Right hindlimb (tissue), 1 donor: Measurements from ENCODE around the gene MFSD1.
"Not testable (repeated sequence)": the region's sequence is repeated elsewhere in the genome, so short reads cannot be mapped to it uniquely, and the experiment has no call there.

ENCODE experiments used
- DNase-seq: peaks from one replicate; pipeline ENCODE4 v3.0.0-alpha.2; 2018

Gene MFSD1

DNA sequence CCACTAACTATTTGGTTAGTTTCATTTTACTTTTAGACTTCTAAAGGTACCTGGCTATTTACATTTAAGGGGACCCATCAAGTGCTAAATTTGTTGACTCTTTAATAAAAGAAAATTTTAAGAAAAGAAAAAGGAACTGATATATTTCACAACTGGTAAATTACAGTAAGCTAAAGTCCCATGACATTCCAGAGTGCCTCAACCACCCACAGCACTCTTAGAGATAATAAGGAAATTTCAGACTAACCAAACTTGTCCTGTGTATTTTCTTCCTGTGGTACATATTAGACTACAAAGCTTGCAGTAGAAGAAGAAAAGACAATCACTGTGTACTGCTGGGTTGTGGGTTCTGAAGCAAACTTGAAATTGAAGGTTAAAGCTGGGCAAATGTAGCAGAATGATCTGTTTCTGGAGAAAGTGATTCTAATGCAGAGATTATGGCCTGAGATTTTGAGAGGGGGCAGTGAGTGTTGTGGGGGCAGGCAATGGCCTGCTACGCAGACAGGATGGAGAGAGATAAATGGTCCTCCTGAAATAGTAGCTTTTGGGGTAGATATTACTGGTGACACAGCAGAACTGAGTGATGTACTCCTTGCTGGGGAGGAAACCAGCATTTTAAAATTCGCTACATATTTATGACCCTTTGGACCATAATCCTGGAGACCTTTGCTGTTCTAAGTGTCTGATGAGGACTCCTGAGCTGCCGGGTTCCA, 24.5 kb upstream of the MFSD1 start:
- DNase-seq: no peak

DNA sequence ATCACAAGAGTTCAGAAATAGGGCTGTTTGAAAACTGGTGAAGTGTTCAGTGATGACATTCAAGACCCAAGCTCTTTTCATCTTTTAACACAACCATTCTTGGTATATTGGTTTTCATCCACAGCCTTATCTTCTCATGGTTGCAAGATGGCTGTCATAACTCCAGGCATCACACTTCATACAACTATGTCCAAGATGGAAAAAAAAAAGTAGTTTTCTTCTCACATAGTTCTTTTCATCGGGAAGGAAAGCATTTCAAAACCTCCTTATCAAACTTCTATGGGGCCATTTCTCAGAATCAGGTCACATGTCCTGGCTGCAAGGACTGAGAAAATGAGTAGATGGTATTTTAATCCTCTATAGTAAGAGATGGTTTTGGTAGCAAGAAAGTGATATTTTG, 21.1 kb upstream of the MFSD1 start:
- DNase-seq: no peak

DNA sequence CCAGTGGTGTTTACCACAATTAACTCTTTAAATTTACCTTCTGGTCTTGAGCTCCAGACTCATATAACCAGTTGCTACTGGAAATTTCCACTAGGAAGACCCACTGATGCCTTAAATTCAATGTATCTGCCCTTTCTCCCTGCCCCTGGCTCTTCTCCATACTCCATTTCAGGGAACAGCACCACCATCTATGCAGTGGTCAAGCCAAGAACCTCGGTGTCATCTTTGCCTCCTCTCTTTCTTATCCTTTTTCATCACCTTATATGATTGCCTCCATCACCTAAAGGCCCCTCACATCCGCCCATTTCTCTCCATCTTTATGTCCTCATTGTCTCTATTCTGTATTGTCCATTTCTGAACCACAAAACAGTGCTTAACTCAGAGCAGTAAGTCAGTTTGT, 20.7 kb upstream of the MFSD1 start:
- DNase-seq: no peak

DNA sequence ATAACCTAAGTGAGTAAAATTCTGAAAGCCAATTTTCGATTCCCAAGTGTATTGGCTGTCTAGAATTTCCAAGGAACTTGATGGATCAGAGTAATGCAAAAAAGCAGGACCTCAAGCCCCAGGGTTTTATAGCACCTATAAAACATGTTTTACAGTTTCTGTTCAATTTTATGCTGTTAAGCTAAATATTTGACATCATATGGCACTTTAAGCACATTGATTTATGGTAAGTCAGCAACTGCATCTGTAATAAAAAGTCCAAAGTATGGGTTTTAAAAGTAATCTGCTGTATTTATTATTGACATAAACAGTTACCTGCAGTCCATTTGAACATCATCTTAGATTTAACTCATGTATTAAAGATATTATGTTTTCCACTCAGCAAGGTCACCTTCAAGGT, 20.0 kb upstream of the MFSD1 start:
- DNase-seq: no peak

DNA sequence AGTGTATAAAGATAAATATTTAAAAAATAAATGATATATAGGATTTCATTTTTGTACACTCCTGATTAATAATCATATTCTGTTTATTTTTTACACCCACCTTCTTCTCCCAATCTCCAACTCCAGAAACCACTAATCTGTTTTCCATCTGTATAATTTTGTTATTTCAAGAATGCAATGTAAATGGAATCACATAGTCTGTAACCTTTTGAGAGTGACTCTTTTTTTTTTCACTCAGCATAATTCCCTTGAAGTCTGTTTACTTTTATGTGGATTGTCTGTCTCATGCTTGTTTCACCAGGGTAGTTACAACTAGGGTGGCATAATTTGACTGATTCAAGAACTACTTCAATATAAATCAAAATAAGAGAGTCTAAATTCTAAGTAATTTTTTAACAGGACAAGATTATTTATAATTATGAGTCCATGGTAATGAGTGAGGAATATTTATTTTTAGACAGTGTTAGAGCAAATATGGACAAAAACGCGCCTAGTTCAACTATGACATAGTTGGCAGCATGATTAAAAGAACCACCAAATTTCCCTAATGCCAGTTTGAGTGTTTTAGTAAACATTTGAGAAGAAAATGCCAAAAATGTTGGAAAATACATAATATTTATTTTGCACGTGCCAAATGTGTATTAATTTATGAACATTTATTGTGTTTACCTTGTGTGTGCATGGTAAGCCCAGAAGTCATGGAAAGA, 19.4 kb upstream of the MFSD1 start:
- no peak for DNase-seq

DNA sequence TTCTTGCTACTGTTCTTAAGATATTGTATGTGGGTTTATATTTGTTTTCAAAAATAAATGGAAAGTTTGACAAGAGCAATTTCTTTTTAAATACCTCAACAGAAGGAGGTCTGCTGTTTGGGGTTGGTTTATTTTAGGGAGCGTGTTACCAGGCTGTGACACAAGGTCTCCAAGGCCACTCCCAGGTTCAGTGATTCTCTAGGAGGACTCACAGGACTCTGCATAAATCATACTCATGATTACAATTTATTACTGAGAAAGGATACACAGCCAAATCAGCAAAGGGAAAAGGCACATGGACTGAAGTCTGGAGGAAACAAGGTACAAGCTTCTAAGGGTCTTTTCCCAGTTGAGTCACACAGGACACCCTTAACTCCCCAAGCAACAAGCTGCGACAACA, 18.8 kb upstream of the MFSD1 start:
- no peak for DNase-seq

DNA sequence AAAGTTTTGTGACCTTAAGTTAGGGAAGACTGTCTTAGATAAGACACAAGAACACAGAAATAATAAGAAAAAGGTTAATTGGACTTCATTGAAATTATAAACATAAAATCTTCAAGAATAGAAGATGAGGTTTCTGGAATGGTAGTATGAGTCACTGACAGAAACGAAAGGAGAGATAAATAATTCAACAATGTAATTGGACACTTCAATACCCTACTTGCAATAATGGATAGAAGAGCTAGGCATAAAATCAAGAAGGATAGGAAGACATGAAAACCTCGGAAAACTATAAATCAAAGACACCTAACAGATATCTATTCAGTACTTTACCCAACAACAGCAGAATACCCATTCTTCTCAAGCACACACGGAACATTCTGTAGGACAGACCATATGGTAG, 15.9 kb upstream of the MFSD1 start:
- DNase-seq: no peak

DNA sequence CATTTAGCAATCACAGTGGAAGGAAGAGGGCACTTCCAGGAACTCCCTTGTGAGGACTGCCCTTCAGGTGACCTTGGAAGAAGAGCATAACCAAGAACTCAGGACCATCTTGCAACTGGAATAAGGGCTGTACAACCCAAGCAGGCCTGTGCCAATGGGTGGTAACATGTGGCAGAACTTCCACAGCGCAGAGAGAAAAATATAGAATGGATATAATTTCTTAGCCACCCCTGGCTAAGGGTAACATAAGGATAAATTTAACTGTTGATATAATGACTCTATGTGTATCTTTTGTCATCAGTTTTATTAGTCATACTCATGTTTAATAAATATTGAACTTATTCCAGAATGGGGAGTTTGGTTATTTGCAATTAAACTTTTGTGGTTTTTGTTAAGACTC, 13.4 kb upstream of the MFSD1 start:
- DNase-seq: no peak

DNA sequence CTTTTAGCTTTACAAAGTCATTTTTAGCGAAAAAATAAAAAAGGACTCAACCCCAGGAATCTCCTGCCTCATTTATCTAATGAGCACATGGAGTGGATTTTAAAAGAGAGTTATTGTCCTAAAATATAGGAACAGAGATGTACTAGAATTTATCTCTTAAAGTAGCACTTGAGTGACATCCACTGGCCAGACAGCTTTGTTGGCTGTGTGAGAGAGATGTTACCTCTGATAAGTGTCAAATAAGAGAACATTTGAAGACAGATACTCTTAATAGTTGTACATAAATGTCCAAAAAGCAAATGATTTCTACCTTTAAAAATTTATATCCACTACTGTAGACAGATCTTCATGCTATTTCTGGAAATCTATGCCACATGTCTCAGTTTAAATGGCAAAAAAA, 12.3 kb upstream of the MFSD1 start:
- no peak for DNase-seq

DNA sequence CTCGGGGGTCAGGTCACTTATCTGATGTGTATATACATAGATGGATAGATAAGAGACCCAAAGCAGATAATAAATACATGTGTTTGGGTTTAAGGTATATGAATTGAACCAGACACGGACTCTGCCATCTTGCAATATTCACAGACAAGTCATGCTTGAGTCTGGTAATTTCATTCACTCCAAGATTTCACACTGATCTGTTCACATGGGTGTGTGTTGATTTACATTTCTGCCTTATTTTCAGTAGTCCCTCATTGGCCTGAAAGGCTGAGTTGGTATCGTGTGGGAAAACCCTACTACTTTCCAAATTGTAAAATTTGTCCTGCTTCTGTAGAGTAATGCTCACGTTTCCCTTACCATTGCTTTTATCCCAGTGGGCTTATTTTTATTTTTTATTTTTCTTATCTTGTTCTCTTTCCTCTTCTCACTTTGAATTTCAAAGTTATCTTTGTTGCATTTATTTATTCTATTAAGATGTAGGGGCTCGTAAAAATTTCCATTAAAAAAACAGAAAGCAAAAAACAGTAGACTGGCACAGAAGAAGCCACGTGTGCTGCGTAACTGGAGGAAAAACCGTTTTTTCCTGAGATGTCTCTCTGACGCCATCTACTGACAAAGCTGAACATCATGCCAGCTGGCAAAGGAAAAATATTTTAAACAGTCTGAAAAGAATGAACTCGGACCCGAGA, 10.8 kb upstream of the MFSD1 start:
- DNase-seq: peak; percentile 49

DNA sequence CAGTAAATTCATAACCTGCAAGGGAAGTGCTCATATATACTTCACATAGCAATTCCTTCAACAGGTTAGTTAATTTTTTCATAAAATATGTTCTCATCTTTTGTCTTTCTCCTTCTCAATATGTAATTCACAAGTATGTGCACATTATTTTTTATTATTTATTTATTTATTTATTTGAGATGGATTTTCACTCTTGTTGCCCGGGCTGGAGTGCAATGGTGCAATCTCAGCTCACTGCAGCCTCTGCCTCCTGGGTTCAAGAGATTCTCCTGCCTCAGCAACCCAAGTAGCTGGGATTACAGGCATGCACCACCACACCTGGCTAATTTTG, 10.3 kb upstream of the MFSD1 start:
- not testable (repeated sequence) for DNase-seq

DNA sequence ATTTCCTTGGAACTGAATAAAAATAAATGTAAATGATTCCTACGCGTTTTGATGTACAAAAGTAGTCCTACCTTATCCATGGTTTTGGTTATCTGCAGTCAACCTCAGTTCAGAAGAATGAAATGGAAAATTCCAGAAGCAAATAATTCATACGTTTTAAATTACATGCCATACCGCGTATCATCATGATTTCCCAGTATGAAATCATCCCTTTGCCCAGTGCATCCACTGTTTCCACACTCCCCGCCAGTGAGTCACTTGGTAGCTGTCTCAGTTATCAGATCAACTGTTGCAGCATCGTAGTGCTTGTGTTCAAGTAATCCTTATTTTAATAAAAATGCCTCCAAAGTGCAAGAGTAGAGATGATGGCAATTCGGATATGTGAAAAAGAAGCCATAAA, 9.1 kb upstream of the MFSD1 start:
- DNase-seq: no peak

DNA sequence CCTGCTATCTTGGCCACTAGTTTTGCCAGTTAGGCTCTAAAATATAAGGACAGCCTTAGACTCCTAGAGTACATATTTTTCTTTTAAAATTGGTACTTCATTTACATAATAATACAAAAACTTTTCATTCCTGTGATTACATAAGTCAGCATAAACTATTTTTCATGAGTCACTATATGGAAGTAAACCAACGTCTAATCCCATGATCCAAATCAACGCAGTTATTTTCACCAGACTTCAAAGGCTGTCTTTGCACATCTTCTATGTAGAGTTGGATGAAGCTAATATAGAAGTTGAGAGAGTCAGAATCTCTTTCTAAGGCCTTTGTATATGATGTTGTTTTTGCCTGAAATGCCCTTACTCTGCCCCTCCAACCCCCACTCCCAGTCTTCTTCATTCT, 7.6 kb upstream of the MFSD1 start:
- no peak for DNase-seq

DNA sequence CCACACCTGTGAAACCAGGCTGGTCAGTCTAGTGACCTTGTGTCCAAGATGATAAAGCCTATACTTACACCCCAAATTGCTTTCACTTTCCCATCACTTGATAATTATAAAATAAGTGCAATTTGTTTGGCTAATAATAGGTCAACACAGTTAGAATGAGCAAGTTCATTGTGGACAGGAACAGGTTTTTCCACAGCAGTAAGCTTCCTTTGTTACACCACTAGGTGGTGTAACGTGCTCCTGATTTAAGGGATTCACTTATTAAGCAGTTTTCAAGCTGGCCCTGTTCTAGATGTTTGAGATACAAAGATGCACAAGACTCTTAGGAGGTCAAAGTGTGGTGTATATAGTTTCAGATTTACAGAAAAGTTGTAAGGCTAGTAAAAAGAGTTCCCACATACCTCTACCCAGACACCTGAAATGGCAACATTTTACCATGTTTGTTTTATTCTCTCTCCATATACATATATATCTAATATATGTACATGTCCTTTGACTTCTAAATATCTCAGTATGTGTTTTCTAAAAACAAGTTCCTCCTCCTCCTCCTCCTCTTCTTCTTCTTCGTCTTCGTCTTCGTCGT, 6.8 kb upstream of the MFSD1 start:
- no peak for DNase-seq

DNA sequence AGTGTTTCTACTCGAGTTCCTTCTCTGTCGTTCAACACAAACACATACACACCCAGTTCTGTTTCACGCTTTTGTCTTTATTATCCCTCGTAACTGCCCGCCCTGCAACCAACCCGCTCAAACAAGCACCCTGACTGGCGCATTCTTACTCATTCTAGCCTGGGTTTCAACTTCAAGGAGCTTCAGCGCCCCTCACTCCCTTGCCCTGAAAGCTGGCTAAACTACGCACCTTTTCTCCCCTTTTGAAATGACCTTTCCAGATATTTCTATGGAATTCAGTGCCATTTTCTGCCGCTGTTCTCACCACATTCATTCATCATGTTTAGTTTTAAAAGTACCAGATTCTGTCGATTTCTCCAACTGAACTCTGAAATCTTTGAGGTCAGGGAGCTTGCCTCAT, 653 bp upstream of the MFSD1 start:
- DNase-seq: peak; percentile 29

DNA sequence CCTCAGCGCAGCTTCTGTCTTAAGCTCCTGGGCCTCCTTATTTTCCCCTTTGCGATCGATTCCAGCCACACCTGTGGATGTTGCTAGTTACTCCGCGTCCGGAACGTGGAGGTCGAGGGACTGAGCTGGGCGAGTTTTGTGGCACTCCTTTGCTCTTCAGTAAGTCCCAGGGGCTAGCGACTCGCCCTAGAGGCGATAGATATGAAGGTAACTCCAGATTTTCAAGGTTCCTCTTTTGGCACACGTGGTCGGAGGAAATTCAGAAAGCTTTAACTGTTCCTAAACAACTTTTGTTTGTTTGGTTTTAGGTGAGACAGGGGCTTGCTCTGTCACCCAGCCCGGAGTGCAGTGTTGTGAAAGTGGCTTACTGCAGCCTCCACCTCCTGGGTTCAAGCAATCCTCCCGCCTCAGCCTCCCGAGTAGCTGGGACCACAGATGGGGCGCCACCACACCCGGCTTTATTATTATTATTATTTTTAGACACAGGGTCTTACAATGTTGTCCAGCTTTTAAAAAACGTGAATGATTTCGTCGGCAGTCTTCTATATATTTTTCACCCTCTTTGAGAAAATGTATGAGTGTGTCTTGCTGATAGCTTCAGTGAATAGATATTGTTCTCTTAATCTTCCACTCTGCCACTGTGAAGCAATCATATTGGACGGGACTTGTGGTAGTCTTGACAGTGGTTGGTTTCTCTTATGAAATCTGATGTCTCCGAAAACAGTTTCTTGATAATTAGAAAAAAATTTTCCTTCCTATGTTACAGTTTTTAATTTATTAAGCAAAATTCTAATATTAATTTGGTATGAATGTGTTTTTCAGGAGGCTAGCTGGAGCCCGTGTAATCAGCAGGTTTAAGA, 785 bp downstream of the MFSD1 start:
- no peak for DNase-seq

DNA sequence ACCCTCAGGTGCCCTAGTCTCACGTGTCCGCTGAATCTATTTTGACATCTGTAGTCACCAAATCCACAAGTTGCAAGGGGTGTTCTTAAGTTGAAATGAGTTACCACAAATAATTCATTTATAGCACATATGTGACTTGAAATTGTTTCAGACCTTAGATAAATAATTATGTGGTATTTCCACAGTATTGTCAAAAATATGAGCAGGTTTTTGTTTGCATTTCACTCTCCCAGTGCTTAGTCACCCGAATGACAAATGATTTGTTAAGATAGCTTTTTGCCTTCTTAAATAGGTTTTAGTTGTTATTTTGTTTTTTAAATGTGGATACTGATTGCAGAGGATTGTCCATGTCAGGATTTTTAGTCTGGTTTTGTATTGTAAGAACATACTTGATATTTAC, 2.6 kb downstream of the MFSD1 start:
- DNase-seq: no peak

DNA sequence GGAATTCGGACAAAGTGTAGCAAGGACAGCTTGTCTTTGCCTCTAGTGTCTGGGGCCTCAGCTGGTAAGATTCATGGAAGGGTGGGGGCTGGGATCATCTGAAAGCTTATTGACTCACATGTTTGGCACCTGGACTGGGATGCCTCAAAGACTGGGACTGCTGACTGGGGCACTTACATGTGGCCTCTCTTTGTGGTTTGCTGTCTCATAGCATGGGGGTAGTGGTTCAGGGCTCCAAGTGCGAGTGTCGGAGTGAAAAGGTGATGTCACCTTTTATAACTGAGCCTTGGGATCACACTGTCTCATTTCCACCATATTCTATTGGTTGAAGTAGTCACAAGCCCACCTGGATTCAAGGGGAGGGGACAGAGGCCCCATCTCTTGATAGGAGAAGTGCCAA, 6.8 kb downstream of the MFSD1 start:
- no peak for DNase-seq

DNA sequence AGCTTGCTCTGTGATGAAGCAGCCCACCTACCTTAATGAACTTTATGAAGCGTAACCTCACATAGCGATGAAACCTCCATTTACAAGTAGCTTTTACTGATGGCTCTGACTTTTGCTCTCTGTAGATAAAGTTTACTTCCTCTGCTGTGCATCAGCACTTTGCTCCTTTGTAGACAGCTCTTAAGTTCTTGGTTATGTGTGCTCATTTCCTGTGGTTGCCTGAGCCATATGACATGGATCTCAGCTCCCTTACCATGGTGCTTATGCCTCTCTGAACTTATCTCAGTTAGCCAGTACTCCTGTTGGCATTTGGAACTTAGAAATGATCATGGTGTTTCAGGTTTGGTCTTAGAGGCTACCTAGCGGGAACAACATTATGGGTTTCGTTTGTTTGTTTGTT, 7.8 kb downstream of the MFSD1 start:
- no peak for DNase-seq

DNA sequence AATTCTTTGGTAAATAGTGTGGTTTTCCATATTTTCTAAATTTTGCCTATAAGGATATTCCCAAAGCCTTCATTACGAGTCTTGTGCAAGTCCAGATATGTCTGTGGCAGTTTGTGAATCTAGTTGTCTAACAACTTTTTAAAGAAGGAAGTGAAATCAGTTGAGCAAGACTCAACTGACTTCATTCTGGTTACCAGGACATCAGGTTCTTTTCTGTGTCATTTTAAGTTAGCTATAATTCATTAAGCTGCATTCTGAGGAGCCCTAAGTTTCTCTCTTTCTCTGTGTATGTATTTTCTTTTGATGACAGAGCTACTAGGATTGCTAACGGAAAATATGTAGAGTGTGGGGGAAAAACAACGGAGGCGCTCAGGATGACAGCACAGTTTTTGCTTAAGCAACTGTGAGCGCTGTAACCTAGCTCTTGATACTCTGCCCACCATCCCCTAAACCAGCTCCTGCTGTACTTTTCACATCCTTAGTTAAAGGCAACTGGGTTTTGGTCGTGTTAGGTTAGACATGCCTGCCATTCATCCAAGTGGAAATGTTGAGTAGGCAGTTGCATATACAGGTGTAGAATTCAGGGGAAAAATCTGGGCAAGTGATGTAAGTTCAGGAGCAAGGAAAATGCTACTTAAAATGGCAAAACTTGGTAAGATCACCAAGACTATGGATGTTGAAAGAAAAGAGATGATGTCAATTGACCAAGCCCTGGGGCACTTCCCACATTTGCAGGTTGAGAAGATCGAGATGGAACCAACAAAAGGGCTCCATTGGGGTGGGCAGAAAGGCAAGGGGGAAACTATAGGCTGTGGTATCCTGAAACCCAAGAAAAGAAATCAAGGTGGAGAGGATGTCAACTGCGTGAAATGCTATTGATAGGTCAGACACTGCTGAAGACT, 9.2 kb downstream of the MFSD1 start:
- no peak for DNase-seq

DNA sequence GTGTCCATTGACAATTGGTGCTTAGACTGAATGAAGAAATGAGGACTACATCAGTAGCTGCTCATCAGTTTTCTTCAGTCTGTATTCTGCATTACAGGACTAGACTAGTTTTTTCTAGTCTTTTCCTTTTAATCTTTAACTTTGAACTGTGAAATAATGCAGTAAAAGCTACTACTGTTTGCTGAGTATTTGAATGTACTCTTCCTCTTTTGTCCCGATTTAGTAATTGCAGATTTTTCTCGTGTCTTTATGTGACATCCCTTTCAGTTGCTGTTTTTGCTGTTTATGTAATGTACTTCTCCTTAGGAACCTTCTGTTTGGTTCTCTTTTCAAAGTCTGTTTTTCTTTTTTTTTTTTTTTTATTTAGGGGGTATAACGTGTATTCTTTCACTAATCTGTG, 17.4 kb downstream of the MFSD1 start:
- DNase-seq: no peak

DNA sequence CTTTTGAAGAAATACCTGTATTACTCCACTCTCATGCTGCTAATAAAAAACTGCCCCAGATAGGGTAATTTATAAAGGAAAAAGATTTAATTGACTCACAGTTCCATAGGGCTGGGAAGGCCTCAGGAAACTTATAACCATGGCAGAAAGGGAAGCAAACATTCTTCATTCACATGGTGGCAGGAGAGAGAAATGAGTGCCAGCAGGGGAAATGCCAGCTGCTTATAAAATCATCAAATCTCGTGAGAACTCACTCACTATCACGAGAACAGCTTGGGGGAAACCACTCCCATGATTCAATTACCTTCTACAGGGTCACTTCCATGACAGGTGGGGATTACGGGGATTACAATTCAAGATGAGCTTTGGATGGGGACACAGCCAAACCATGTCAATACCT, 18.7 kb downstream of the MFSD1 start:
- no peak for DNase-seq
